ELR (cell line): Measurements from ENCODE around the gene FCHSD1.

Experiments used
- DNase-seq: peaks from one replicate; pipeline ENCODE4 v3.0.0-alpha.2; 2015; ENCODE audit warnings: low read depth

FCHSD1 gene

GRCh38 chr5:141672841-141673813 is 21.9 kb upstream of the FCHSD1 start:
- DNase-seq, result no peak

- DNase-seq, result no peak
These were observed 21.0 kb upstream of the FCHSD1 start for GRCh38 chr5:141672071-141672840.

GRCh38 chr5:141669520-141669919 is 18.3 kb upstream of the FCHSD1 start:
- DNase-seq, result no peak

- no peak for DNase-seq
These were observed 17.5 kb upstream of the FCHSD1 start for GRCh38 chr5:141668601-141669265.

GRCh38 chr5:141665995-141666940 is 15.1 kb upstream of the FCHSD1 start:
- no peak for DNase-seq

- peak; percentile 72 for DNase-seq
These were observed 13.7 kb upstream of the FCHSD1 start for GRCh38 chr5:141664733-141665461.

GRCh38 chr5:141663506-141663905 is 12.3 kb upstream of the FCHSD1 start:
- no peak for DNase-seq

GRCh38 chr5:141662028-141662427 is 10.8 kb upstream of the FCHSD1 start:
- no peak for DNase-seq

- peak; percentile 99 for DNase-seq
These were observed 6.8 kb upstream of the FCHSD1 start for GRCh38 chr5:141657937-141658545.

GRCh38 chr5:141657404-141657803 is 6.2 kb upstream of the FCHSD1 start:
- DNase-seq, result no peak

- no peak for DNase-seq
These were observed 5.2 kb upstream of the FCHSD1 start for GRCh38 chr5:141656396-141656795.

GRCh38 chr5:141655020-141655419 is 3.8 kb upstream of the FCHSD1 start:
- no peak for DNase-seq

GRCh38 chr5:141654298-141654697 is 3.1 kb upstream of the FCHSD1 start:
- peak; percentile 90 for DNase-seq

GRCh38 chr5:141651728-141652105 is 499 bp upstream of the FCHSD1 start:
- DNase-seq, result no peak

- DNase-seq, result no peak
These were observed 1.2 kb downstream of the FCHSD1 start for GRCh38 chr5:141649972-141650371.

- no peak for DNase-seq
These were observed 2.0 kb downstream of the FCHSD1 start for GRCh38 chr5:141649056-141649688.

- DNase-seq, result no peak
These were observed 3.4 kb downstream of the FCHSD1 start for GRCh38 chr5:141647851-141648250.

- DNase-seq, result no peak
These were observed 4.0 kb downstream of the FCHSD1 start for GRCh38 chr5:141647242-141647641.

GRCh38 chr5:141646026-141646425 is 5.2 kb downstream of the FCHSD1 start:
- no peak for DNase-seq
